OCI-LY1 (cell line): ENCODE data around the gene HCFC1.

ENCODE experiments used
- EZH2 ChIP-seq: fragments of 200-600 bp; sonication (generic), shearing (Covaris generic); IDR thresholded peaks from 2 replicates; pipeline ENCODE4 v1.8.0; 2017; ENCODE audit warnings: borderline replicate concordance, mixed run types, mild to moderate bottlenecking, antibody characterized with exemption, low read length, moderate library complexity, mixed read lengths
- TF ChIP-seq, protein P1 (sequence below): fragments of 200-600 bp; sonication (generic), shearing (Covaris generic); IDR thresholded peaks from 2 replicates; pipeline ENCODE4 v1.5.1; 2017; ENCODE audit warnings: mild to moderate bottlenecking, antibody characterized with exemption, low read length, moderate library complexity, mixed read lengths

DNA sequence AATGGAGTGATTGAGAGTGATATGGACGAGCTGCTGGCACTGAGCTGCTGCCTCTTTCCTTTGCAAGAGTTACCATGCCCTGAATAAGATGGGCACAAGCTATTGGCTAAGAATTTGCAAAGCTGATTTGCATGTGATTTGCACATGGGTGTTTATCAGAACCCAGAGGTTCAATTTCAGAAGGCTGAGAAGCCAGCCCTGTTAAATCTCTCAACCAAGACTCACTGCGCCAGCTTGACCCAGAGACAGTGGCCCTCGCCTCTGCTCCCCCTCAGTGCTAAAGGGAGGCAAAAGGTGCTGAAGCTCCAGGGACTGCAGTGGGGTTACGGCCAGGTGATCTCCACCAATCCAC is 46.3 kb downstream of the HCFC1 start:
- TF ChIP-seq, protein P1, sequence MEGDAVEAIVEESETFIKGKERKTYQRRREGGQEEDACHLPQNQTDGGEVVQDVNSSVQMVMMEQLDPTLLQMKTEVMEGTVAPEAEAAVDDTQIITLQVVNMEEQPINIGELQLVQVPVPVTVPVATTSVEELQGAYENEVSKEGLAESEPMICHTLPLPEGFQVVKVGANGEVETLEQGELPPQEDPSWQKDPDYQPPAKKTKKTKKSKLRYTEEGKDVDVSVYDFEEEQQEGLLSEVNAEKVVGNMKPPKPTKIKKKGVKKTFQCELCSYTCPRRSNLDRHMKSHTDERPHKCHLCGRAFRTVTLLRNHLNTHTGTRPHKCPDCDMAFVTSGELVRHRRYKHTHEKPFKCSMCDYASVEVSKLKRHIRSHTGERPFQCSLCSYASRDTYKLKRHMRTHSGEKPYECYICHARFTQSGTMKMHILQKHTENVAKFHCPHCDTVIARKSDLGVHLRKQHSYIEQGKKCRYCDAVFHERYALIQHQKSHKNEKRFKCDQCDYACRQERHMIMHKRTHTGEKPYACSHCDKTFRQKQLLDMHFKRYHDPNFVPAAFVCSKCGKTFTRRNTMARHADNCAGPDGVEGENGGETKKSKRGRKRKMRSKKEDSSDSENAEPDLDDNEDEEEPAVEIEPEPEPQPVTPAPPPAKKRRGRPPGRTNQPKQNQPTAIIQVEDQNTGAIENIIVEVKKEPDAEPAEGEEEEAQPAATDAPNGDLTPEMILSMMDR, result no peak
- no peak for TF ChIP-seq EZH2
